GM19023 (cell line): ENCODE measurements around the gene RAMP3.
A peak's percentile ranks its signal among the peaks of the same experiment; 100 is the strongest.
"Not testable (repeated sequence)": the region's sequence is repeated elsewhere in the genome, so short reads cannot be mapped to it uniquely, and the experiment has no call there.

Source experiments
- ATAC-seq: cut with Tn5 transposase; IDR thresholded peaks from one replicate; pipeline ENCODE4 v1.9.1; 2021; ENCODE audit warnings: mild to moderate bottlenecking, moderate library complexity; ENCODE audit not compliant: unreplicated experiment

The RAMP3 gene

GRCh38 chr7:45155941-45156340 is 1.6 kb upstream of the RAMP3 start:
- no peak for ATAC-seq

DNA sequence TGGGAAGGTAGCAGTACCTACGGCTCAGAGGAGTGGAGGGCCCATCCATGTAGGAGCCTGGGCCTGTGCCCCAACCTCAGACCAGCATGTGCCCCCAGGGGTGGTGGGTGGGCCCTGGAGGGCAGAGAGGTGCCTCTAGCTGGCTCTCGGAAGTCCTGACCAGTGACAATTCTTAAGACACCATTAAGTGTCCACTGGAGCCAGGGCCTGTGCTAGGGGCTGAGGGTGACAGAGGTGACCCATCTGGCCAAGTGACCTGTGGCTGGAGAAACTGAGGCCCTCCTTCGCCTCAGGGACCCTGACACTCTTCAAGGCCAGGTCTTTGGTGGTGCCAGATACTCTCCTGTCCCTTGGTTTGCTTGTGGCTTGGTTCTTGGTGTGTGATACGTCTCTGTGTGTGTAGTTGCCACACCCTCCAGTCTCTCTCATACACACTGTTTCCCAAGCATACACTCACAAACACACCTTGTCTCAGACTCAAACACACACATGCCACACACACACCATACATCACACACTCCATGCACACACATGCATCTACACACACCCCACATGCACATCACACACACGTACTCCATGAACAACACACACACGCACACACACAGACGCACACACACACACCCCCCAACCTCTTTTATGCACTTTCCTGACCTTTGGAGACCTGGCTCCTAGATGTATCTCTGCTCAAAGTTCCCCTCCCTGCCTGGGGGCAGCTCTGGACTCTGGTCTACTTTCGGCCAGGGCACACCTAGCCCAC is 897 bp upstream of the RAMP3 start:
- ATAC-seq: no peak

DNA sequence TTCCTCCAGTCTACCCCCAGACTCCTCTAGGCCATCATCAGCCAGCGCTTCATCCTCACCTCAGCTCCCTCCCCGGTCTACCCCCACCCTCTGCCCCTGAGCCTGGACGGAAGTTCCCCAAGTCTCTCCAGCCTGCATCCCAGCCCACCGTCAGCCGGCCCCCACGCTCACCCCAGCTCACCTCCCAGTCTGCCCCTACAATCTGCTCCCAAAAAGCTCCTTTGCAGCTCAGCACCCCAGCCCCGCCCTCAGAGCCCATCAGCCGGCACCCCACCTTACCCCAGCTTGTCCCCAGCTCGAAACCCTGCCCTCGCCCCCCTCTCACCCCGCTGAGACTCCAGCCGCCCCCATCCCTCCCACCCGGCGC is 322 bp upstream of the RAMP3 start:
- no peak for ATAC-seq

DNA sequence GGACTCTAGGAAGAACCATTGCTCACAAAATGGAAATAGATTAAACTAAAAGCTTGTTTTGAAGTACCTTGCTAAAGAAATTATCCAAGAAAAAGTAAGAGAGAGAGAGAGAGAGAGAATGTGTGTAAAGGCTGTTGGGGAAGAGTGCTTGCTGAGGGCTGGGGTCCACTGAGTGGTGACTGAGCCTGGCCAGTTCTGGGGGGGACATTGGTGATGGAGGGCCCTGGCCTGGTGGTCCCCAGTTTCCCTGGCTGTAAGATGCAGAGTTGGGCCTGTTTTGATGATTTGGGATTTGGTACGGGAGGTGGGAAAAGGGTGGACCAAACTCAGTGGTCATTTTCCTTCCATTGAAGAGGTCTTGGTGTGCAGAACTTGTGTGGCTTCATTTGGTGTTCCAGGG is 880 bp downstream of the RAMP3 start:
- ATAC-seq: no peak

DNA sequence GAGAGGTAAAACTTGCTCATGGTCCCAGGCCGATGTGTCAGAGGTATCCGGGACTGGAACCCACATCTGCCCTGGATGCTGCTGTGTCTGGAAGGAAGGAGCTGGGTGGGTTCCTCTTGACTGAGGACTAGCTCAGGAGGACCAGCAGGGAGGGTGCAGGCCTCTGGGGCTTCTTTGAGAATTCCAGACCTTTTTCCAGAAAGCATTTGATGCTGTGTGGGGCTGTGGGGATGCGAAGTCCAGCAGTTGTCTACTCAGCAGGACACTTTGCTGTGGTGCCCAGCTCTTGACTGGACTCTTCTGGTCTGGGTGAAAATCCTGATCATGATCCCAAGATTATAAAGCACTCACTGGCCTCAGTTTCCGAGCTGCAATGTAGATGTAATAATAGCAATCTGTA is 1.7 kb downstream of the RAMP3 start:
- no peak for ATAC-seq

- ATAC-seq: peak; percentile 48
These were observed 2.9 kb downstream of the RAMP3 start for GRCh38 chr7:45160417-45160881.

- no peak for ATAC-seq
These were observed 3.5 kb downstream of the RAMP3 start for GRCh38 chr7:45161138-45161537.

GRCh38 chr7:45161842-45162241 is 4.3 kb downstream of the RAMP3 start:
- ATAC-seq: no peak

DNA sequence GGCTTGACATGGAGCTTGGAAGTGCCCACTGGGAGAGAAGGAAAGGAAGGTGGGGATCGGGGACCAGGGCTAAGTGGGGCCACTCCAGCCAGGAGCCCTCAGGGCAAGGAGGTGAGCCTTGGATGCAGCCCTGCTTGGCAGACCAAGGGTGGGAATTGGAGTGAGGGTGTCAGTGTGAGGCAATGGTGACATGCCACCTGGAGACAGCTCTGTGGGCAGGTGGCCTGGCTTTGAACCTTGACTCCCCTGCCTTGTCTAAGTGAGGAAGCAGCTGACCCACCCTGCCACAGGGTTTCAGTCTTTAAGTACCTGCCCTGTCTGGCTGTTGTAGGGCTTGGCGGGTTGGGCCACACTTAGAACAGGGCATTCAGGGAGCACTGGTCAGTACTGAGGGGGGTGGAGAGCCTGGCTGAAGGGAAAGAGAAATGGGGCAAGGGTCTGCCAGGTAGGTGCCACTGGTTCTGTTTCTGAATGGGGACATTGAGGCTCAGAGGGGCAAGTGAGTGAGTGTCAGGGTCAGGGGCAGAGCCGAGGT is 4.8 kb downstream of the RAMP3 start:
- ATAC-seq: no peak

- no peak for ATAC-seq
These were observed 5.5 kb downstream of the RAMP3 start for GRCh38 chr7:45162943-45163691.

GRCh38 chr7:45163692-45164052 is 6.1 kb downstream of the RAMP3 start:
- ATAC-seq: no peak

DNA sequence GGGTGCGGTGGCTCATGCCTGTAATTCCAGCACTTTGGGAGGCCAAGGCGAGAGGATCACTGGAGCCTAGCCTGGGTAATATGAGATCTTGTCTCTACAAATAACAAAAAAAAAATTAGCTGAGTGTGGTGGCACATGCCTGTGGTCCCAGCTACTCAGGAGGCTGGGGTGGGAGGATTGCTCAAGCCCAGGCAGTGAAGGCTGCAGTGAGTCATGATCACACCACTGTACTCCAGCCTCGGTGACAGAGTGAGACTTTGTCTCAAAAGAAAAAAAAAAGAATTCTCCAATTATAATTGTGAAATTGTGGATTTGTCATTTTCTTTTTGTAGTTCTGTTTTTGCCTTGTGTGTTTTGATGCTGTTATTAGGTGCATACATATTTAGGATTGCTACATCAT is 6.7 kb downstream of the RAMP3 start:
- not testable (repeated sequence) for ATAC-seq

- no peak for ATAC-seq
These were observed 8.3 kb downstream of the RAMP3 start for GRCh38 chr7:45165857-45166256.

DNA sequence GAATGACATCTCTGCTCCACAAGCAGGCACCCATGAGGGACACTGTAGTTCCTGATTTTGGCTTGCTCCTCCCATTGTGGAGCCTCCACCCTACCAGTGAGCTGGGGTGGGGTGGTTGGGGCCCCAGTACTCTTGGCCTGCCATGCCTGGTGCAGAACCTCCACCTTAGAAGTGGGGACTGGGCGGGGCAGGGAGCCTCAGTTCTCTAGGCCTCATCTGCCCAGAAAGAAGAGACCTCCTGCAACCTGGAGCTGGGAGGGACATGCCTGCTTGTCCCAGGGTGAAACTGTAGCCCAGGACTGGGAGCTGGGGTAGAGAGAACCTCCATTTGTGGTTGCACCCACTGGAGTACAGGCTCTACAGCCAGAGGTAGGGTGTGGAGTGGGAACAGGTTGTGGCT is 14.4 kb downstream of the RAMP3 start:
- no peak for ATAC-seq

DNA sequence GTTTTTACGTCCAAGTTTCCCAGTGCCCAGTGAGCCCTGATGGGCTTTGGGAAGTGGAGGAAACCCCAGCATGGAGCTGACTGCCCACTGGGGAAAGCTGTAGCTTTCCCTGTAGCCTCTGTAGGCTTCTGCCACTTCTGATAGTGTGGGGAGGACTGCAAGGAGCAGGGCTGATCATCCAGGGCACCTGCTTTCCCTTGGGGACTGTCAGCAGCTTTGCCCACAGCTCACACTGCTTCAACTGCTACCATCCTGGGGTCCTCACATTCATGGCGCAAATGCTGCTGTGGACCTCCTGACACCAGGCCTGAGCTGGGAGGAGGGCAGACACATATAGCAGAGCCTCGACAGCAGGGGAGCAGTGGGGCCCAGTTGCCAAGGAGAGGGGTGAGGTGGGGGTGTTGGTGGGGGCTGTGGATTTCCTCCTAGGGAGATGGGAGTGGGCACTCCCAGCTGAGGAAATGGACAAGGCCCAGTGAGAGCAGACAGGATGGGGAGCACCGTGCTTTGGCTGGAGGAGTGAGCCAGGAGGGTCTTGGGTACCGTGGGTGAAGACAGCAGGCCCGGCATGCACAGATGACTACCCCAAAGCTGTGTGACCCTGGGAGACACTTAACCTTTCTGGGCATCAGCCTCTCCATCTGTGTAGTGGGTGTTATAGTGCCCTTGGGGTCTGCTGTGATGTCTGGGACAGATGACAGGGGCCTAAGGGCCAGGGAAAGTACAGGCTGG is 16.2 kb downstream of the RAMP3 start:
- ATAC-seq: no peak

- no peak for ATAC-seq
These were observed 16.7 kb downstream of the RAMP3 start for GRCh38 chr7:45174328-45174610.

DNA sequence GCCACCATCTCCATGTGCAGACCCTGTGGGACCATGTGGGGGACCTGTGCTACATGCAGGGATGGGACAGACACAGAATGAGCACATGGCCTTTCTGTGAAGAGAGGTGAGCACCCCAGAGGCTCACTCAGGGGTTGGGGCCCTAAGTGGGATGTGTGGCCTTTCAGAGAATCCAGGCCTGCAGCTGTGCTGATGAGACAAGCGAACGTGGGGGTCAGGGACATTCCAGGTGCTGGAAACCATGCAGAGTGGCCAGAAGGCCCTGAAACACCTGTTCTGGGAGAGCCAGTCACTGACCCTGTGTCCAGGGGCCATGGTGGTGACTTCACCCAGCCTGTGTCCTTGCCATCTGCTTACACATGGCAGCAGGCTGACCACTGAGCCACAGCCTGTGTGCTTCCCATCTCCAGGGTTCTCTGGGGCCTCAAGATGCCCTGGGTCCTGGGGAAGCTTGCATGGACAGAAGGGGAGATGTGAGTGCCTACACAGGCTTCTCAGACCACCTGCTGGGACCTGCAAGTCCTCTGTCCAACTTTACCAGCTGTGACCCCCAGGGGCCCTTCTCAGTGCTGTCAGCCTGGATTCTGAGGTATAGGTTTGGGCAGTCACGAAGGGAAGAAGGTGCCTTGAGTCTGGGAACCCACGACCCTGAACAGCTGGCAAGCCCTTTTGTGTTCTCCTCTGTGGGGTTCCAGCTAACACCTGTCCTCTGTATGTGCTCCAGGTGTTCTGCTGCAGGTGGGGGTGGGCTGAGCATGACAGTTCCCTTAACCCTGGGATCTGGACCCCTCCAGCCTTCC is 17.6 kb downstream of the RAMP3 start:
- no peak for ATAC-seq

DNA sequence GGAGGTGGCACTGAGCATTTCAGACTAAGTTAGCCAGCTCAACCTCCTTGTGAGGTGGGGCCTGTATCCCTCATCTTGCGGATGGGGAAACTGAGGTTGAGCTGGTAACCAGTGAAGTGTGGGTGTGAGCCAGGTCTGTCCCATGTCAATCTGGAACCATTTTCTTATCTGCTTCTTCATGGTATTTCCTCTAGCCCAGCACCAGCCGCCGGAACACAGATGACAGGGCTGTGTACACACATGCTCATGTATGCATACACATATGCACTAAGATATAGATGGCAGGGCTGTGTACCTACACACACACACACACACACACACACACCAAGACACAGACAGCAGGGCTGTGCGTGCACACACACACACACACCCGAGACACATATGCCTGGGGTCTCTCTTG is 18.5 kb downstream of the RAMP3 start:
- no peak for ATAC-seq

GRCh38 chr7:45176886-45177731 is 19.5 kb downstream of the RAMP3 start:
- ATAC-seq: no peak

DNA sequence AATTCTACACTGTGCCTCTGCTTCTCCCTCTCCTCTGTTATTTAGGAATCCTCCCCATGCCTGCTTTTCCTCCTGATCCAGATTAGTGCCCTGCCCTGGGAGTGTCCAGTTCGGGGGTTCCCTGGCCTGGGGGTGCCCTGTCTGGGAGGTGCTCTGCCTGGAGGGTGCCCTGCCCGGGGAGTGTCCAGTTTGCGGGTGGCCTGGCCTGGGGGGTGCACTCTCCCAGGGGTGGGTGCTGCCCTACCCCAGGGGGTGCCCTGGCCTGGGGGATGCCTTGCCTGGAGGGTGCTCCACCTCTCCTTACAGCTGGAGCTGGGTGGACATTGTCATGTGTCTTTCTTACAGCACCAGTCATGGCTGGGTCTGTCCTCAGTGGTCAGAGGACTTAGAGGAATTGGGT is 20.2 kb downstream of the RAMP3 start:
- ATAC-seq: no peak
